Heart left ventricle (tissue), 16 donors: ENCODE data around the gene PRR20B. TPM values are rescaled to one million over a fixed set of nuclear protein-coding genes. Genes with fewer than 3 reads are reported as not detected.

Experiments
- ATAC-seq, 4 donors: fragments of 200-7000 bp; cut with Tn5 transposase; one replicate each; pipeline ENCODE4 v1.9.1; 2020 to 2022; ENCODE audit warnings: moderate library complexity in 4 of 4, mild to moderate bottlenecking in 3 of 4, moderate number of reproducible peaks in 1 of 4
- DNase-seq, 5 donors: peaks; one replicate each; pipeline ENCODE4 v3.0.0-alpha.2; 2020
- H3K27ac ChIP-seq, 12 donors: fragments of 200-600 bp; sonication (generic) in 4 of 12; one replicate each; pipeline versions ENCODE4 v1.5.0 to v1.8.0; 2016 to 2022; ENCODE audit warnings: mild to moderate bottlenecking in 2 of 12
- H3K27me3 ChIP-seq, 9 donors: fragments of 200-600 bp; sonication (generic) in 2 of 9; one replicate each; pipeline versions ENCODE4 v1.5.1 to v1.8.0; 2016 to 2022; ENCODE audit warnings: mild to moderate bottlenecking in 3 of 9
- H3K36me3 ChIP-seq, 9 donors: fragments of 200-600 bp; sonication (generic) in 2 of 9; one replicate each; pipeline versions ENCODE4 v1.5.0 to v1.8.0; 2018 to 2022; ENCODE audit warnings: mild to moderate bottlenecking in 2 of 9
- H3K4me1 ChIP-seq, 12 donors: fragments of 200-600 bp; sonication (generic) in 4 of 12; one replicate each; pipeline versions ENCODE4 v1.5.0 to v1.8.0; 2016 to 2022; ENCODE audit warnings: mild to moderate bottlenecking in 3 of 12
- H3K4me3 ChIP-seq, 12 donors: fragments of 200-600 bp; sonication (generic) in 4 of 12; one replicate each; pipeline versions ENCODE4 v1.5.0 to v1.8.0; 2017 to 2022; ENCODE audit warnings: mild to moderate bottlenecking in 9 of 12, moderate library complexity in 4 of 12
- H3K9me3 ChIP-seq, 12 donors: fragments of 200-600 bp; sonication (generic) in 4 of 12; one replicate each; pipeline versions ENCODE4 v1.5.0 to v1.8.0; 2016 to 2022; ENCODE audit warnings: mild to moderate bottlenecking in 1 of 12
- POLR2A ChIP-seq, 2 donors: fragments of 450-650 bp; IDR thresholded peaks; one replicate each; pipeline ENCODE4 v1.6.1; 2017; ENCODE audit warnings: antibody characterized with exemption in 2 of 2, mild to moderate bottlenecking in 2 of 2, moderate library complexity in 2 of 2
- WGBS, 4 donors: extraction: QIAGEN DNeasy Blood & Tissue Kit in 2 of 4; methylation state at CpG; one replicate each; pipeline versions ENCODE4 v1.1.5 to v1.1.7; 2013 to 2018; 5-methylcytosine and 5-hydroxymethylcytosine counted together
- intact Hi-C, 10 donors: fragments of 100-400 bp; cut with DNase I; formaldehyde crosslinking; loops; one replicate each; pipeline versions ENCODE4 v1.11.1 to v1.14.2; 2022
- polyA plus RNA-seq, 2 donors: library from polyadenylated mRNA; stranded (reverse); fragments of 200-250 nt; gene quantifications; one replicate each; pipeline ENCODE4 v1.2.3, GENCODE V29; 2013
- total RNA-seq, 9 donors: library from RNA; depleted of rRNA in 2 of 9; stranded (reverse); fragments of >200 nt in 2 of 9; fragmentation: NEBNext Ultra II Directional in 3 of 9; extraction: Animal tissue kit (Norgen Biotek cat#: 25700) in 3 of 9; gene quantifications; one replicate each; pipeline versions ENCODE4 v1.1.0 to v1.2.4, GENCODE V29; 2016 to 2023
- TF ChIP-seq, protein P1 (sequence below), 12 donors: fragments of 200-600 bp; sonication (generic) in 4 of 12; IDR thresholded peaks; one replicate each; pipeline versions ENCODE4 v1.5.0 to v1.8.0; 2018 to 2022; ENCODE audit warnings: antibody characterized with exemption in 12 of 12, mild to moderate bottlenecking in 5 of 12
- donor health status: ischemic (EF 13 %, LVEDD 7.1; RV severe dilation, severe dysfunction).
- donor health status: healthy with polysubstance abuse.
- donor health status: DM: no; HTN: yes; CAD: no.
- donor health status: DM: no; HTN: no; CAD: no.
- donor health status: ischemic (EF 25% LVEDD 6.9; RV normal size, moderate dysfunction).
- donor health status: ischemic (EF 25% LVEDD 5.7; RV mildly dilated, moderate dysfunction).
- donor health status: healthy.
- donor health status: DM: yes; HTN: yes; CAD: no.
- donor health status: ischemic (EF 35%, LVEDD 5.7; RV mildly dilated, moderate dysfunction).
- donor health status: nonischemic (EF 11% LVEDD 7.7; RV severe dilation, severe dysfunction).
- donor health status: DM: yes; HTN: yes; CAD: no.
- donor health status: PGD.
- donor health status: ischemic (EF 29% LVEDD 5.4; RV normal size, mild dysfunction).
- donor health status: nonischemic (EF 23%, LVEDD 6.1; RV moderate dilation, normal function).

Gene PRR20B
- total and polyA plus RNA-seq, 11 donors = not detected

DNA sequence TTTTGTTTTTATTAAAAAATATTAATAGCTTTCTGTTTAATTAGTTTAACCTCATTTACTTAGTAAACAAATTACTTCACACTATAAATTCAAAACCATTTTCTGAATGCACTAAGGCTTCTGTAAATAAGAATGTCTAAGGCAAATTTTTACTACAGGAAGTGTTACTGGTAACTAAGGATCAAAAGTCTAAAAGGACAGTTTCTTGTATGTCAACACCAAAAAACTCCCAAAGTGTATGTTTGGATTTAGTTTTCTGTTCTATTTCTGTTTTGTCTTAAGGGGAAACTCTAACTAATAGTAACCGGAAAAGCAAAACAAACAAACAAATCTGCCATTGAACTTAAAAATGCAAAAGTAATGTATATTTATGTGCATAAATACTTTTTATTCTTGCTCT is 44.4 kb downstream of the PRR20B start:
- no peak for ATAC-seq
- Histone ChIP-seq H3K9me3 (peaks cover 0 to 12% (median 0%) of the 10 kb centered on the region in 12 donors), H3K36me3 (no peaks in the 10 kb centered on the region), H3K4me3 (no peak overlapping the region), H3K27me3 (no peaks in the 10 kb centered on the region), H3K4me1 (no peaks in the 10 kb centered on the region), H3K27ac (no peak overlapping the region)
- TF ChIP-seq, protein P1, sequence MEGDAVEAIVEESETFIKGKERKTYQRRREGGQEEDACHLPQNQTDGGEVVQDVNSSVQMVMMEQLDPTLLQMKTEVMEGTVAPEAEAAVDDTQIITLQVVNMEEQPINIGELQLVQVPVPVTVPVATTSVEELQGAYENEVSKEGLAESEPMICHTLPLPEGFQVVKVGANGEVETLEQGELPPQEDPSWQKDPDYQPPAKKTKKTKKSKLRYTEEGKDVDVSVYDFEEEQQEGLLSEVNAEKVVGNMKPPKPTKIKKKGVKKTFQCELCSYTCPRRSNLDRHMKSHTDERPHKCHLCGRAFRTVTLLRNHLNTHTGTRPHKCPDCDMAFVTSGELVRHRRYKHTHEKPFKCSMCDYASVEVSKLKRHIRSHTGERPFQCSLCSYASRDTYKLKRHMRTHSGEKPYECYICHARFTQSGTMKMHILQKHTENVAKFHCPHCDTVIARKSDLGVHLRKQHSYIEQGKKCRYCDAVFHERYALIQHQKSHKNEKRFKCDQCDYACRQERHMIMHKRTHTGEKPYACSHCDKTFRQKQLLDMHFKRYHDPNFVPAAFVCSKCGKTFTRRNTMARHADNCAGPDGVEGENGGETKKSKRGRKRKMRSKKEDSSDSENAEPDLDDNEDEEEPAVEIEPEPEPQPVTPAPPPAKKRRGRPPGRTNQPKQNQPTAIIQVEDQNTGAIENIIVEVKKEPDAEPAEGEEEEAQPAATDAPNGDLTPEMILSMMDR (IDR thresholded peaks at IDR 0.05) = no peak
- no peak for TF ChIP-seq POLR2A (IDR thresholded peaks at IDR 0.05)
- intact Hi-C loops = no loop called here
- 80 to 89% (median 82%) methylated on average over 1 of the region's 1 CpG for WGBS, 4 donors
- DNase-seq = no peak

Other genes starting within 250 kb of the PRR20B start
- not detected for gene PRR20A, start 6.6 kb upstream of the PRR20B start, total RNA-seq
- not detected for gene PRR20A, start 6.6 kb upstream of the PRR20B start, polyA plus RNA-seq
- gene PRR20C, start 6.6 kb downstream of the PRR20B start, total RNA-seq = not detected
- not detected for gene PRR20C, start 6.6 kb downstream of the PRR20B start, polyA plus RNA-seq
- not detected for gene PRR20D, start 13.1 kb downstream of the PRR20B start, total RNA-seq
- gene PRR20D, start 13.1 kb downstream of the PRR20B start, polyA plus RNA-seq = not detected
- gene PRR20E, start 19.7 kb downstream of the PRR20B start, total RNA-seq = not detected
- not detected for gene PRR20E, start 19.7 kb downstream of the PRR20B start, polyA plus RNA-seq